SK-MEL-5 (cell line): Measurements from ENCODE around the gene LIN28B. TPM values are rescaled to one million over a fixed set of nuclear protein-coding genes. Genes with fewer than 3 reads are reported as not detected.
"Not testable (repeated sequence)": the region's sequence is repeated elsewhere in the genome, so short reads cannot be mapped to it uniquely, and the experiment has no call there.

Experiments
- DNase-seq: peaks from one replicate; pipeline ENCODE4 v3.0.0-alpha.2; 2016; ENCODE audit warnings: low read depth, low spot score
- in situ Hi-C: cut with HindIII; loops from 2 replicates; pipeline ENCODE4 v1.10.0; 2016; ENCODE audit warnings: low sequenced_read_pairs, high pct_unique_total_duplicates, low pct_unique_long_range_greater_than_20kb
- total RNA-seq: library from RNA; depleted of rRNA; stranded (reverse); fragments of >200 nt; shearing (Covaris generic); gene quantifications from 2 replicates; pipeline ENCODE4 v1.2.3, GENCODE V29; 2014

The LIN28B gene
- total RNA-seq, 1 experiment from 2014 or later, result 0.13 TPM

DNA sequence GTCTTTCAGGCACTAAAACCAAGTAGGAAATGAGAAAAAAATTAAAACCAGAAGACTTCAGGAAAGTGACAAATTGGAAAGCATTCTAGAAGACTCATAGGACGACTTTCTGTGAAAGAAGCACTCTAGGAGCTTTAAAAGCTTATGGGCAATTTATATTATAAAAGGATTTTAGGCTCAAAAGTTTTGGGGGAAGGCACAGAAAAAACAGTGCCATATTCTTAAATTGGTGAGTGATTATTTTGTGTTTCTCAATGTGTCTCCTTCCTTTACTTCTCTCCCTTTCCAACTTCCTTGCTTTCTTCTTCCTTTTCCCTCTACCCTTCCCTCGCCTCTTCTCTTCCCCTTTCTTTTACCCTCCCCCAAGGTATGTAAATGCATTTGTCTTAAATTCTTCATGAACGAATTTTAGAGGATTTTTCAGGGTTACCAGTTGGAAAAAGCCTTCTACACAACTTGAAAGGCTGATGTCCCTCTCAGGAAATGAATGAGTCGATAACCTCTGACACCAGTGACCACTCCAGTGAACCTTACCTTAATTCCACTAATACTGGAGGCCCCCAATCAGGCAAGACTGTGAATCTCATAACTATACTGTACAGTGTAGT, 2.6 kb upstream of the LIN28B start:
- DNase-seq, result no peak
- in situ Hi-C loops, result no loop called here

DNA sequence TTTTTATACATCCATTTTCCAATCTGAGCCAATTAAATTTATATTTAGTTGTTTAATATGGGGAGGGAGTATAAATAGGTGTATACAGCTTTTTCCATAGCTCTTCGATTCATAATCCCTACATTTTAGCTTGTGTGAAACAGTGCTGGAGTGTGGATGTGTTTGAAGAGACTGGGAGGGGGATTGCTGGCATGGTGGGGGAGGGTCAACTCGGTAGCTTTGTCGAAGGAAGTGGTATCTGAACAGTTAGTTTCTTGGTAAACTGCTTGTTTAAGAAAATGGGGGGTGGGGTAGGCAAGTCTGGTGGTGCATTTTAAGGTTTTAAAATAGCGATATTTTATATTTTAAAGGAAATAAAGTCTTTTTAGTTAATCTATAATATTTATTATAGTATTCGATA, 1.4 kb upstream of the LIN28B start:
- no peak for DNase-seq
- in situ Hi-C loops, result no loop called here

DNA sequence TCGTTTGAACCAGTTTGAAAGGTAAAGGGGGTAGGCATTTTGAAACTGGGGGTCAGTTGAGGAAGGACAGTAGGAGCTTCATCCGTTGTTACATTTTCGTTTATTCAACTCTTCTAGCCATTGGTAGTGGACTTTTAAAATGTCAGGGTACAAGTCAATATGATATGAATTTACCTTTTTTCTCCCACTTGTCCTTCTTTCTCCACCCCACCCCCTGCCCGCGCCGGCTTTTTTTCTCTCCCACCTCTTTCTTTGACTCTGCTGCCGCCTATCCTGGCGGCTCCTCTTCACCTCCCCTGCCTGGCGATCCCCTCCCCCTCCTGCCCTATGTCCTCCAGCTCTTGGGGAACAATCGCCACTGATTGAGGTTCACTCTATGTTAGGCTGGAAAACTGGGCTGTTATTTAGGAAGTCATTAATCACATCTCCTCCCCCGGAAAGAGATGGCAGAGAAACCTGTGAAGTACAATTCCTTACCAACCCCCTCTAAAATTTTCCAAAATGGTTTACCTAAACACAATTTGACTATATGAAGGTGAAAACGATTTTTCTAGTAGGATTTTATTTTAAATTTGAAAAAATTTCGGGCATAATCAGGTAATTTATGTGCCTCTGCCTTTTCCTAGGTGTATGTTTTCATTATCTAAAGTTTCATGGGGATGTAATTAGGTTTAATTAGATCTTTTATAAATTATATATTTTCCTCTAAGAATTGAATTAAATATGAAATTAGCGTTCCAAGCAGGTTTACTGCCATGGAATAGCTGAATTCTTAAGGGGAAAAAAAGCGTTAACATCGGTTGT, 778 bp upstream of the LIN28B start:
- in situ Hi-C loops, result no loop called here
- DNase-seq, result peak; percentile 14

DNA sequence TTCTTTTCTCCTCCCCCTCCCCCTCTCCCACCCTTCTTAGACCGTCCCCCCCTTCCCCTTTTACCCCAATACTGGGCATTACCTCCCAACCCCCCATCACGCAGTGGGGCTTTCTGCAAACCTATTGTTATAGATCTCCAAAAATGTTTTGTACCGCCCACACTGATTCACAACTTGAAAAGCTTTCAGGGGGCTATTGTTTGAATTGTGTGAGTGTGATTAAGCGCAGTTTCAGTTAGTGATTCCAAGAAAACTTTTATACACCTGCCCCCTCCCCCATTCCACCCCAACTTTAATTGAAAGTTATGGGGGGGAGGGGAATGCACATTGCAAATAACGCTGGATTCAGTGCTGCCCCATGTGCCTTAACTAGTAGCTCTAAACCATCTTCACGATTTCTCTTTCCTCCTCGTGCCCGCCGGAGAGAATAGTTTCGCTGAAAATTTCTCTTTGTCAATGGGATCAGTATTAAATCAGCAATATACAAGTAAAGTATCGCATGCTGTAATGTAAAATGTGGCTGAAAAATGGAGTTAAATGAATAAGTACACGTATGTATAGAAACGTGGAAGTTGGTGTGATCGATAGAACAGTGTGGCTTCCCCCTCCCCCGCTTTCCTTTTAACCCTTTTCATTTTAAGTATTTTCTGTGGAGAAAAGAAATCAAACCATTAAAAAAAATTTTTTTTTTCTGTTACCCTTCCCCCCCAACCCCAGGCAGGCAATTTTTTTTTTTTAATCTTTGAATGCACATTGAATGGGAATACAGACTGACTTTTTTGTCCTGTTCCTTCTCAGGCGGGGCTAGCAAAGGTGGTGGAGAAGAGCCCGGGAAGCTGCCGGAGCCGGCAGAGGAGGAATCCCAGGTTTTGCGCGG, 632 bp downstream of the LIN28B start:
- no peak for DNase-seq

DNA sequence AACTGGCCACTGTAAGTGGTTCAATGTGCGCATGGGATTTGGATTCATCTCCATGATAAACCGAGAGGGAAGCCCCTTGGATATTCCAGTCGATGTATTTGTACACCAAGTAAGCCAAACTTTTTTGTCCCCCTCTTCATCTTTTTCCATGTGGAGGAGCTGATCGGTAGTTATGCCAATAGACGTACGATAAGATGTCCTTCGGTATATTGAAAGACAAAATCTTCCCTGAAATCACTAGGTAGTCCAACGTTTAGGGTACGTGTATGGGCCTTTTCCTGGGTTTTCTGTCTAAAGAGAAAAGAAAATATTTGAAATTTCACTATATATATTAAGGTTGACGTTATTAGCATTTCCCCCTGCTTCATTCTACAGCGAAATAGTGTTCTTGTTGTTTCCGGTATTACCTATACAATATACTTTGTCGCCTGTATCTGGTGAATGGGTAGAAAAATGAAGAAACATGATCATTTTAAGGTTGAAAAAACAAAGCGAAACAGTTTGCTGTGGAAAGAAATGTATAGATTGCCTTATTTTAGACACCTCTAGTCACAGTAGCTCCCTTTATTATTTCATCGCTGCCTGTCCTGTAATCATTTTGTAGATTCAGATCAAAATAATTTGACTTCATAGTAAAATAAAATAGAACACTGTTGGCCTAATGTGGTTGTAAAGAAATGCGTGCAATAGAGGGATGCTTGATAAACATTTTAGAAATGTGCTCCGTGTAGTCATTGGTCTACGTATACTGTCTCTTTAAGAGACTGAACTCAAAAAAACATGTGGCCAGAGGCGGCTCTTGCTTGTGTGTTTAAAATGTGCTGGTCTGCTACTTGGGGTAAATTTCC, 1.5 kb downstream of the LIN28B start:
- in situ Hi-C loops, result no loop called here
- DNase-seq, result peak; percentile 28

More for the DNA sequence above, 632 bp downstream of the LIN28B start:
- in situ Hi-C loops, result no loop called here

- DNase-seq, result peak; percentile 12
- in situ Hi-C loops, result no loop called here
Measured at GRCh38 chr6:104959026-104959858, 2.3 kb downstream of the LIN28B start.

GRCh38 chr6:104969108-104969507, 12.2 kb downstream of the LIN28B start:
- in situ Hi-C loops, result no loop called here
- DNase-seq, result peak; percentile 32

- peak; percentile 5 for DNase-seq
- in situ Hi-C loops, result no loop called here
Measured at GRCh38 chr6:104969785-104970581, 13.1 kb downstream of the LIN28B start.

- in situ Hi-C loops, result no loop called here
- DNase-seq, result no peak
Measured at GRCh38 chr6:104973404-104973803, 16.5 kb downstream of the LIN28B start.

DNA sequence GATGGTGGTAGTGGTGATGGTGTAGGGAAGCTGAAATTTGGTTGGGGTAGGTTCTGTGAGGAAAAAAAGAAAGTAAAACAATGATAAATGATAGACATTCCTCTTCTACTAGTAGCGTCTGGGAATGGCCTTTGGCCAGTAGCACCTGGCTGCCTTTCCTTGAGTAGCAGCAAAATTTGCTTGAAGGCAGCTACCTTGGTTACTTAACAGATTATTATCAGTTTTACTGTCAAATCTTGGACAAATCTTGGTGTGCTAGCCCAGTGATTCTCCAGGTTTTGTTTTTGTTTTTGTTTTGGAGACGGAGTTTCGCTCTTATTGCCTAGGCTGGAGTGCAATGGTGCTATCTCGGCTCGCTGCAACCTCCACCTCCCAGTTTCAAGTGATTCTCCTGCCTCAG, 26.4 kb downstream of the LIN28B start:
- in situ Hi-C loops, result no loop called here
- no peak for DNase-seq

- in situ Hi-C loops, result no loop called here
- DNase-seq, result no peak
Measured at GRCh38 chr6:104983776-104984175, 26.9 kb downstream of the LIN28B start.

- in situ Hi-C loops, result no loop called here
- DNase-seq, result no peak
Measured at GRCh38 chr6:104984831-104985230, 27.9 kb downstream of the LIN28B start.

GRCh38 chr6:104985875-104986274, 29.0 kb downstream of the LIN28B start:
- DNase-seq, in situ Hi-C loops: not testable (repeated sequence)

DNA sequence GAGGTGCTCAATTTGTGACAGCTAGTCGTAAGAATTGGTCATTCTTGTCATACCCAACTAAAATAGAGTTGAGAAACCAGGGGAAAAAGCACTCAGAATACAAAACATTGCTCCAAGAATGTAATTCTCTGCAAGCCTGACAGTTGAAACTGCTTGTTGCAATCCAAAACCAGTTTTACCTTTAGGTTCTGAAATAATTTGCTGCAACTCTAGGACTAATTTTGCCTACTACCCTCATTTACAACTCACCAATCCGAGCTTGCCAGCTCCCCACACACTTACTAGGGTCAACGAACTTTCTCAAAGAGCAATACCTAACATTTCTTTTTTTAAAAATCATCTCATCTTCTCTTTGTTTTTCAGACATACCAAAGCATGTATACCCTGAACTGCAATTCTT, 29.7 kb downstream of the LIN28B start:
- DNase-seq, result no peak
- in situ Hi-C loops, result no loop called here

DNA sequence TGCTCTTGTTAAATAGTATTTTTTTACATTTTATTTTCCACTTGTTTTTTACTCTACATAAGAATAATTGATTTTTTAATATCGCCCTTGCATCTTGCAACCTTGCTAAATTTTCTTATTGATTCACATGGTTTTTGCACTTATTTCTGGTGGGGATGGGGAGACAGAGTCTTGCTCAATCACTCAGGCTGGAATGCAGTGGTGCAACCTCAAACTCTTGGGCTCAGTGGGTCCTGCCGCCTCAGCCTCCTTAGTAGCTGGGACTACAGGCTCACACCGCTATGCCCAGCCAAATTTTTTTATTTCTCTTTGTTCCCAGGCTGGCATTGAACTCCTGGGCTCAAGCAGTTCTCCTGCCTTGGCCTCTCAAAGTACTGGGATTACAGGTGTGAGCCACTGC, 30.3 kb downstream of the LIN28B start:
- in situ Hi-C loops, result no loop called here
- no peak for DNase-seq

GRCh38 chr6:104990085-104990484, 33.2 kb downstream of the LIN28B start:
- DNase-seq, result no peak
- in situ Hi-C loops, result no loop called here
